ENCODE data around the gene CHAT.

CHAT gene

GRCh38 chr10:49632406-49633317 lies 18.8 kb downstream of the CHAT start:
- no peak for DNase-seq

GRCh38 chr10:49633327-49634068 lies 19.7 kb downstream of the CHAT start:
- DNase-seq = no peak

GRCh38 chr10:49634069-49634660 lies 20.3 kb downstream of the CHAT start:
- no peak for DNase-seq

- DNase-seq = no peak
Observed at GRCh38 chr10:49642311-49642710, 28.5 kb downstream of the CHAT start.

GRCh38 chr10:49643241-49644034 lies 29.6 kb downstream of the CHAT start:
- DNase-seq = no peak

- DNase-seq = no peak
Observed at GRCh38 chr10:49644035-49644646, 30.3 kb downstream of the CHAT start.

- no peak for DNase-seq
Observed at GRCh38 chr10:49645417-49645816, 31.6 kb downstream of the CHAT start.

- DNase-seq = no peak
Observed at GRCh38 chr10:49645871-49646870, 32.3 kb downstream of the CHAT start.

GRCh38 chr10:49647554-49647953 lies 33.7 kb downstream of the CHAT start:
- DNase-seq = no peak

GRCh38 chr10:49647985-49648795 lies 34.4 kb downstream of the CHAT start:
- no peak for DNase-seq

- DNase-seq = no peak
Observed at GRCh38 chr10:49649294-49649693, 35.5 kb downstream of the CHAT start.

GRCh38 chr10:49649936-49650723 lies 36.3 kb downstream of the CHAT start:
- no peak for DNase-seq

- DNase-seq = no peak
Observed at GRCh38 chr10:49650724-49651034, 36.8 kb downstream of the CHAT start.

- DNase-seq = no peak
Observed at GRCh38 chr10:49651039-49651835, 37.4 kb downstream of the CHAT start.

- DNase-seq = no peak
Observed at GRCh38 chr10:49651917-49652316, 38.1 kb downstream of the CHAT start.

- DNase-seq = no peak
Observed at GRCh38 chr10:49652421-49653272, 38.8 kb downstream of the CHAT start.

- DNase-seq = no peak
Observed at GRCh38 chr10:49653273-49653929, 39.6 kb downstream of the CHAT start.

All from NCI-H187 treated with DMSO at 0.1 percent for 48 hours (cell line).